NCI-H1930 (cell line): ENCODE data around the gene LRRTM1.

Experiments
- DNase-seq, 2 experiments: peaks; one replicate each; lab custom pipeline; 2025; lab: John Stamatoyannopoulos, UW

The LRRTM1 gene

GRCh38 chr2:80302314-80303005 lies 2.1 kb downstream of the LRRTM1 start:
- no peak for DNase-seq

GRCh38 chr2:80302001-80302313 lies 2.6 kb downstream of the LRRTM1 start:
- no peak for DNase-seq

GRCh38 chr2:80300954-80301353 lies 3.6 kb downstream of the LRRTM1 start:
- DNase-seq, result no peak

GRCh38 chr2:80300346-80300745 lies 4.2 kb downstream of the LRRTM1 start:
- DNase-seq, result no peak

- no peak for DNase-seq
Observed at GRCh38 chr2:80299661-80300060, 4.9 kb downstream of the LRRTM1 start.

GRCh38 chr2:80298954-80299353 lies 5.6 kb downstream of the LRRTM1 start:
- no peak for DNase-seq

GRCh38 chr2:80293039-80293438 lies 11.5 kb downstream of the LRRTM1 start:
- peak in 1 of 2 experiments; percentile 33 for DNase-seq

GRCh38 chr2:80292474-80292873 lies 12.1 kb downstream of the LRRTM1 start:
- DNase-seq, result peak in 1 of 2 experiments; percentile 10

GRCh38 chr2:80291656-80292055 lies 12.9 kb downstream of the LRRTM1 start:
- no peak for DNase-seq

GRCh38 chr2:80288576-80288975 lies 16.0 kb downstream of the LRRTM1 start:
- DNase-seq, result peak in 1 of 2 experiments; percentile 20

- DNase-seq, result no peak
Observed at GRCh38 chr2:80281049-80281448, 23.5 kb downstream of the LRRTM1 start.

- DNase-seq, result no peak
Observed at GRCh38 chr2:80280598-80280997, 24.0 kb downstream of the LRRTM1 start.

GRCh38 chr2:80269806-80270205 lies 34.7 kb downstream of the LRRTM1 start:
- no peak for DNase-seq

- DNase-seq, result no peak
Observed at GRCh38 chr2:80266231-80266630, 38.3 kb downstream of the LRRTM1 start.

- no peak for DNase-seq
Observed at GRCh38 chr2:80259292-80259691, 45.3 kb downstream of the LRRTM1 start.

GRCh38 chr2:80258793-80259192 lies 45.8 kb downstream of the LRRTM1 start:
- no peak for DNase-seq

- no peak for DNase-seq
Observed at GRCh38 chr2:80258341-80258740, 46.2 kb downstream of the LRRTM1 start.

- no peak for DNase-seq
Observed at GRCh38 chr2:80257450-80257849, 47.1 kb downstream of the LRRTM1 start.

- DNase-seq, result no peak
Observed at GRCh38 chr2:80256782-80257167, 47.8 kb downstream of the LRRTM1 start.

GRCh38 chr2:80255918-80256781 lies 48.4 kb downstream of the LRRTM1 start:
- no peak for DNase-seq

GRCh38 chr2:80252294-80252986 lies 52.1 kb downstream of the LRRTM1 start:
- no peak for DNase-seq
